Ovary (tissue), 3 donors: ENCODE results near the gene GREB1L.

Source experiments
- CTCF ChIP-seq, 3 donors: fragments of 450-650 bp in 2 of 3; fragments of 200-600 bp in 1 of 3; IDR thresholded peaks; one replicate each; pipeline versions ENCODE4 v1.5.1 to v1.8.0; 2016 to 2022; ENCODE audit warnings: antibody characterized with exemption in 3 of 3, mild to moderate bottlenecking in 1 of 3
- POLR2A ChIP-seq: fragments of 450-650 bp; IDR thresholded peaks from one replicate; pipeline ENCODE4 v1.6.1; 2017; ENCODE audit warnings: antibody characterized with exemption, mild to moderate bottlenecking, moderate library complexity
- donor health status: DM: no; HTN: no; CAD: no.

- TF ChIP-seq CTCF (IDR thresholded peaks at IDR 0.05) = no peak
- no peak for TF ChIP-seq POLR2A
Measured at GRCh38 chr18:21472741-21473140, 230.7 kb downstream of the GREB1L start.
